ENCODE data around the gene ASXL2.

DNA sequence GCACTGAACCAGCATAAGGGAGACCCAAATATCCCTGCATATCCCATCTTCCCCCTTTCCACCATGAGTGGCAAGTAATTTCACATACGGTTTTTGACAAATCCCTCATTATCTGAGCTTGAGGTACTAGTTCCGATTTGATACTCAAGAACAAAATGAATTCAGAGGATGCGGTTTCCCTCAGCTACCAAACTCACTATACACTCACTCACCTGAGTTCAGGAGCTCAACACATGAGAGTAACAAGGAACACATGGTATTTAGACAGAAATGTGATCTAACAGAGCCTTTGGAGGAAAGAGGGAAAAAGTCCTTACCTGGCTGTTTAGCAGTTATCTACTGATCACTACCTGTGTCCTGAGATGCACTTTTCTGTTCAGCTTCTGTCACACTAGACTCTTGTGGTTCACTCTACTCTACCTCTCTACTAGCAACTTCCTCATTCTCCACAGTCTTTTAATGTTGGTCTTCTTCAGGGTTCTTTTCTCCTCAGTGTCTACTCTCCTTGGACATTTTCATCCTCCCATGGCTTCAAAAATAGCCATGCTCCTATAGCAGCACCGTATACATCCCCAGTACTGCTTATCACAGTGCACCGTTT, 25.1 kb downstream of the ASXL2 start:
- TF ChIP-seq, protein P1, sequence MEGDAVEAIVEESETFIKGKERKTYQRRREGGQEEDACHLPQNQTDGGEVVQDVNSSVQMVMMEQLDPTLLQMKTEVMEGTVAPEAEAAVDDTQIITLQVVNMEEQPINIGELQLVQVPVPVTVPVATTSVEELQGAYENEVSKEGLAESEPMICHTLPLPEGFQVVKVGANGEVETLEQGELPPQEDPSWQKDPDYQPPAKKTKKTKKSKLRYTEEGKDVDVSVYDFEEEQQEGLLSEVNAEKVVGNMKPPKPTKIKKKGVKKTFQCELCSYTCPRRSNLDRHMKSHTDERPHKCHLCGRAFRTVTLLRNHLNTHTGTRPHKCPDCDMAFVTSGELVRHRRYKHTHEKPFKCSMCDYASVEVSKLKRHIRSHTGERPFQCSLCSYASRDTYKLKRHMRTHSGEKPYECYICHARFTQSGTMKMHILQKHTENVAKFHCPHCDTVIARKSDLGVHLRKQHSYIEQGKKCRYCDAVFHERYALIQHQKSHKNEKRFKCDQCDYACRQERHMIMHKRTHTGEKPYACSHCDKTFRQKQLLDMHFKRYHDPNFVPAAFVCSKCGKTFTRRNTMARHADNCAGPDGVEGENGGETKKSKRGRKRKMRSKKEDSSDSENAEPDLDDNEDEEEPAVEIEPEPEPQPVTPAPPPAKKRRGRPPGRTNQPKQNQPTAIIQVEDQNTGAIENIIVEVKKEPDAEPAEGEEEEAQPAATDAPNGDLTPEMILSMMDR (IDR thresholded peaks at IDR 0.05; ENCODE audit: insufficient read depth, low read length) = no peak
- no peak for TF ChIP-seq REST (IDR thresholded peaks at IDR 0.05; ENCODE audit: insufficient replicate concordance, low read depth)
